ENCODE measurements around the gene TRPC6.

TRPC6 gene

GRCh38 chr11:101523634-101524260 lies 60.1 kb downstream of the TRPC6 start:
- peaks cover 5% of the 10 kb centered on the region; the same call in 1 of the 2 replicates for H3K36me3 ChIP-seq (ENCODE audit: control insufficient read depth, insufficient read depth, low read length)
- H3K27ac ChIP-seq (ENCODE audit: low read length): no peak overlapping the region
- peak; percentile 11 for DNase-seq (ENCODE audit: low read depth, low spot score)
- H3K4me3 ChIP-seq (ENCODE audit: low read length): no peak overlapping the region
- H3K9me3 ChIP-seq (ENCODE audit: control insufficient read depth, insufficient read depth, low read length): peaks cover 3% of the 10 kb centered on the region
- H3K27me3 ChIP-seq (ENCODE audit: control insufficient read depth, insufficient read depth, low read length): no peaks in the 10 kb centered on the region
- no CpG with 5 or more reads among the region's 1 CpG for WGBS (ENCODE audit: insufficient coverage, insufficient read length)
- no peaks in the 10 kb centered on the region for H3K4me1 ChIP-seq (ENCODE audit: control insufficient read depth, insufficient read depth, low read length)

- Histone ChIP-seq H3K9me3 (ENCODE audit: control insufficient read depth, insufficient read depth, low read length) (peaks cover 3% of the 10 kb centered on the region), H3K36me3 (ENCODE audit: control insufficient read depth, insufficient read depth, low read length) (peaks cover 5% of the 10 kb centered on the region; the same call in 1 of the 2 replicates), H3K4me3 (ENCODE audit: low read length) (no peak overlapping the region), H3K4me1 (ENCODE audit: control insufficient read depth, insufficient read depth, low read length) (no peaks in the 10 kb centered on the region), H3K27me3 (ENCODE audit: control insufficient read depth, insufficient read depth, low read length) (no peaks in the 10 kb centered on the region), H3K27ac (ENCODE audit: low read length) (no peak overlapping the region)
- no peak for DNase-seq (ENCODE audit: low read depth, low spot score)
Measured at GRCh38 chr11:101523193-101523592, 60.6 kb downstream of the TRPC6 start.

GRCh38 chr11:101521821-101522220 lies 62.0 kb downstream of the TRPC6 start:
- WGBS (ENCODE audit: insufficient coverage, insufficient read length): no CpG with 5 or more reads among the region's 2 CpGs

GRCh38 chr11:101516546-101516945 lies 67.3 kb downstream of the TRPC6 start:
- no CpG with 5 or more reads among the region's 3 CpGs for WGBS (ENCODE audit: insufficient coverage, insufficient read length)
- Histone ChIP-seq H3K36me3 (ENCODE audit: control insufficient read depth, insufficient read depth, low read length) (peaks cover 5% of the 10 kb centered on the region; the same call in 1 of the 2 replicates), H3K27me3 (ENCODE audit: control insufficient read depth, insufficient read depth, low read length) (no peaks in the 10 kb centered on the region), H3K4me3 (ENCODE audit: low read length) (no peak overlapping the region), H3K4me1 (ENCODE audit: control insufficient read depth, insufficient read depth, low read length) (peaks cover 2% of the 10 kb centered on the region; the same call in 1 of the 2 replicates), H3K27ac (ENCODE audit: low read length) (no peak overlapping the region), H3K9me3 (ENCODE audit: control insufficient read depth, insufficient read depth, low read length) (peaks cover 3% of the 10 kb centered on the region)
- DNase-seq (ENCODE audit: low read depth, low spot score): peak; percentile 27

More at GRCh38 chr11:101521821-101522220, 62.0 kb downstream of the TRPC6 start:
- Histone ChIP-seq H3K9me3 (ENCODE audit: control insufficient read depth, insufficient read depth, low read length) (peaks cover 3% of the 10 kb centered on the region), H3K4me3 (ENCODE audit: low read length) (no peak overlapping the region), H3K27ac (ENCODE audit: low read length) (no peak overlapping the region), H3K36me3 (ENCODE audit: control insufficient read depth, insufficient read depth, low read length) (peaks cover 5% of the 10 kb centered on the region; the same call in 1 of the 2 replicates), H3K4me1 (ENCODE audit: control insufficient read depth, insufficient read depth, low read length) (no peaks in the 10 kb centered on the region), H3K27me3 (ENCODE audit: control insufficient read depth, insufficient read depth, low read length) (no peaks in the 10 kb centered on the region)
- no peak for DNase-seq (ENCODE audit: low read depth, low spot score)

- Histone ChIP-seq H3K4me1 (ENCODE audit: control insufficient read depth, insufficient read depth, low read length) (no peaks in the 10 kb centered on the region), H3K27ac (ENCODE audit: low read length) (no peak overlapping the region), H3K27me3 (ENCODE audit: control insufficient read depth, insufficient read depth, low read length) (no peaks in the 10 kb centered on the region), H3K9me3 (ENCODE audit: control insufficient read depth, insufficient read depth, low read length) (no peaks in the 10 kb centered on the region), H3K36me3 (ENCODE audit: control insufficient read depth, insufficient read depth, low read length) (no peaks in the 10 kb centered on the region), H3K4me3 (ENCODE audit: low read length) (no peak overlapping the region)
- WGBS (ENCODE audit: insufficient coverage, insufficient read length): no CpG with 5 or more reads among the region's 1 CpG
- no peak for DNase-seq (ENCODE audit: low read depth, low spot score)
Measured at GRCh38 chr11:101511065-101511464, 72.7 kb downstream of the TRPC6 start.

- no peaks in the 10 kb centered on the region for H3K4me1 ChIP-seq (ENCODE audit: control insufficient read depth, insufficient read depth, low read length)
Measured at GRCh38 chr11:101510591-101510990, 73.2 kb downstream of the TRPC6 start.

GRCh38 chr11:101509922-101510321 lies 73.9 kb downstream of the TRPC6 start:
- WGBS (ENCODE audit: insufficient coverage, insufficient read length): no CpG with 5 or more reads among the region's 1 CpG

More at GRCh38 chr11:101510591-101510990, 73.2 kb downstream of the TRPC6 start:
- WGBS (ENCODE audit: insufficient coverage, insufficient read length): no CpG with 5 or more reads among the region's 1 CpG
- Histone ChIP-seq H3K36me3 (ENCODE audit: control insufficient read depth, insufficient read depth, low read length) (no peaks in the 10 kb centered on the region), H3K27me3 (ENCODE audit: control insufficient read depth, insufficient read depth, low read length) (no peaks in the 10 kb centered on the region), H3K4me3 (ENCODE audit: low read length) (no peak overlapping the region), H3K27ac (ENCODE audit: low read length) (no peak overlapping the region), H3K9me3 (ENCODE audit: control insufficient read depth, insufficient read depth, low read length) (no peaks in the 10 kb centered on the region)
- DNase-seq (ENCODE audit: low read depth, low spot score): no peak

GRCh38 chr11:101508370-101508769 lies 75.4 kb downstream of the TRPC6 start:
- H3K9me3 ChIP-seq (ENCODE audit: control insufficient read depth, insufficient read depth, low read length): no peaks in the 10 kb centered on the region
- H3K4me1 ChIP-seq (ENCODE audit: control insufficient read depth, insufficient read depth, low read length): no peaks in the 10 kb centered on the region
- WGBS (ENCODE audit: insufficient coverage, insufficient read length): no CpG with 5 or more reads among the region's 2 CpGs
- no peak for DNase-seq (ENCODE audit: low read depth, low spot score)
- H3K4me3 ChIP-seq (ENCODE audit: low read length): no peak overlapping the region
- no peak overlapping the region for H3K27ac ChIP-seq (ENCODE audit: low read length)
- H3K27me3 ChIP-seq (ENCODE audit: control insufficient read depth, insufficient read depth, low read length): no peaks in the 10 kb centered on the region
- H3K36me3 ChIP-seq (ENCODE audit: control insufficient read depth, insufficient read depth, low read length): no peaks in the 10 kb centered on the region

More at GRCh38 chr11:101509922-101510321, 73.9 kb downstream of the TRPC6 start:
- no peak for DNase-seq (ENCODE audit: low read depth, low spot score)
- Histone ChIP-seq H3K27ac (ENCODE audit: low read length) (no peak overlapping the region), H3K4me3 (ENCODE audit: low read length) (no peak overlapping the region), H3K36me3 (ENCODE audit: control insufficient read depth, insufficient read depth, low read length) (no peaks in the 10 kb centered on the region), H3K9me3 (ENCODE audit: control insufficient read depth, insufficient read depth, low read length) (no peaks in the 10 kb centered on the region), H3K4me1 (ENCODE audit: control insufficient read depth, insufficient read depth, low read length) (no peaks in the 10 kb centered on the region), H3K27me3 (ENCODE audit: control insufficient read depth, insufficient read depth, low read length) (no peaks in the 10 kb centered on the region)

- Histone ChIP-seq H3K4me3 (ENCODE audit: low read length) (no peak overlapping the region), H3K36me3 (ENCODE audit: control insufficient read depth, insufficient read depth, low read length) (no peaks in the 10 kb centered on the region), H3K9me3 (ENCODE audit: control insufficient read depth, insufficient read depth, low read length) (no peaks in the 10 kb centered on the region), H3K27ac (ENCODE audit: low read length) (no peak overlapping the region), H3K4me1 (ENCODE audit: control insufficient read depth, insufficient read depth, low read length) (no peaks in the 10 kb centered on the region; the same call in 1 of the 2 replicates), H3K27me3 (ENCODE audit: control insufficient read depth, insufficient read depth, low read length) (no peaks in the 10 kb centered on the region)
- no peak for DNase-seq (ENCODE audit: low read depth, low spot score)
- WGBS (ENCODE audit: insufficient coverage, insufficient read length): no CpG with 5 or more reads among the region's 1 CpG
Measured at GRCh38 chr11:101498891-101499290, 84.9 kb downstream of the TRPC6 start.

- Histone ChIP-seq H3K27me3 (ENCODE audit: control insufficient read depth, insufficient read depth, low read length) (no peaks in the 10 kb centered on the region), H3K4me3 (ENCODE audit: low read length) (no peak overlapping the region), H3K4me1 (ENCODE audit: control insufficient read depth, insufficient read depth, low read length) (no peaks in the 10 kb centered on the region; the same call in 1 of the 2 replicates), H3K36me3 (ENCODE audit: control insufficient read depth, insufficient read depth, low read length) (no peaks in the 10 kb centered on the region), H3K9me3 (ENCODE audit: control insufficient read depth, insufficient read depth, low read length) (no peaks in the 10 kb centered on the region), H3K27ac (ENCODE audit: low read length) (no peak overlapping the region)
- WGBS (ENCODE audit: insufficient coverage, insufficient read length): no CpG with 5 or more reads among the region's 5 CpGs
- DNase-seq (ENCODE audit: low read depth, low spot score): no peak
Measured at GRCh38 chr11:101497291-101497690, 86.5 kb downstream of the TRPC6 start.

- no peaks in the 10 kb centered on the region for H3K27me3 ChIP-seq (ENCODE audit: control insufficient read depth, insufficient read depth, low read length)
- H3K9me3 ChIP-seq (ENCODE audit: control insufficient read depth, insufficient read depth, low read length): no peaks in the 10 kb centered on the region
- no CpG with 5 or more reads among the region's 2 CpGs for WGBS (ENCODE audit: insufficient coverage, insufficient read length)
- no peak overlapping the region for H3K27ac ChIP-seq (ENCODE audit: low read length)
- no peaks in the 10 kb centered on the region for H3K4me1 ChIP-seq (ENCODE audit: control insufficient read depth, insufficient read depth, low read length)
- H3K4me3 ChIP-seq (ENCODE audit: low read length): no peak overlapping the region
- no peak for DNase-seq (ENCODE audit: low read depth, low spot score)
- H3K36me3 ChIP-seq (ENCODE audit: control insufficient read depth, insufficient read depth, low read length): no peaks in the 10 kb centered on the region
Measured at GRCh38 chr11:101487775-101488174, 96.0 kb downstream of the TRPC6 start.
